Measurements from ENCODE around the gene ATP5F1E.
A peak's percentile ranks its signal among the peaks of the same experiment; 100 is the strongest.

The ATP5F1E gene

DNA sequence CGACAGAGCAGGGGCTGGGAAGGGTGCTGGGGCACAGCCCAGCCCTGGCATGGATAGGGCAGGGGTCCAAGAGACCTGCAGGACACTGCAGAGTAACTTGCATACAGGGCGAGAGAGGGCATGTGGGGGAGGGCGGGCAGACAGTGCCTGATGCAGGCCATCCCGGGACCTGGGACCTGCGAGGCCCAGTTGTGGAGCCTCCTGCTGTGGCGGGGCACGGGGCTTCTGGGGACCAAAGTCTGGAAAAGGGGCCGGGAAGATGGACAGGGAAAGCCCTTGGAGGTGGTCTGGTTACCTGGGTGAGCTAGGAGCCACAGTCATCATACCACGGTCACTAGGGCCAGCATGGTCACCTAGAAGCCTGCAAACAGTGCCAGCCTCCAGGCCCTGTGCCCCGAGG is 13.3 kb downstream of the ATP5F1E start:
- no peak overlapping the region for H2BK12ac ChIP-seq (ENCODE audit: low read length in 2 of 2)
- H3K23ac ChIP-seq (ENCODE audit: low read length in 2 of 2): no peak overlapping the region
- H2BK15ac ChIP-seq (ENCODE audit: low read depth, poor library complexity, severe bottlenecking): no peak overlapping the region
- H4K91ac ChIP-seq (ENCODE audit: low read length): no peak overlapping the region
- H3K18ac ChIP-seq (ENCODE audit: low read depth in 1 of 2, low read length in 2 of 2): no peak overlapping the region
- no peak overlapping the region for H2AFZ ChIP-seq (ENCODE audit: low read depth, low read length)
- H3K14ac ChIP-seq (ENCODE audit: low read length in 2 of 2): no peak overlapping the region
- H3K79me1 ChIP-seq (replicated peaks; ENCODE audit: low read length, poor library complexity, severe bottlenecking): peaks cover 15% of the 10 kb centered on the region
- DNase-seq: no peak
- no peaks in the 10 kb centered on the region for H3K27me3 ChIP-seq (ENCODE audit: control insufficient read depth in 1 of 2, insufficient read depth in 1 of 2, low read length in 2 of 2)
- H3K4me2 ChIP-seq (ENCODE audit: low read length, poor library complexity, severe bottlenecking): no peak overlapping the region
- no peak overlapping the region for H3K4me3 ChIP-seq (ENCODE audit: insufficient read depth in 1 of 2, low read depth in 1 of 2, low read length in 2 of 2)
- no peak overlapping the region for H3K4ac ChIP-seq (ENCODE audit: low read depth in 1 of 2, low read length in 2 of 2)
- no peak overlapping the region for H4K8ac ChIP-seq (ENCODE audit: low read length)
- no peak overlapping the region for H3K27ac ChIP-seq (ENCODE audit: low read length, poor library complexity, severe bottlenecking)
- peaks cover 17 to 26% of the 10 kb centered on the region in 2 experiments for H3K36me3 ChIP-seq (ENCODE audit: control insufficient read depth in 1 of 2, insufficient read depth in 2 of 2, low read depth in 1 of 2, low read length in 2 of 2)
- 96% methylated on average over 10 of the region's 10 CpGs for WGBS
- no peak overlapping the region for H2AK5ac ChIP-seq (ENCODE audit: low read length, severe bottlenecking)
- no peak overlapping the region for H2BK120ac ChIP-seq (ENCODE audit: low read depth, low read length)
- H2BK5ac ChIP-seq (ENCODE audit: low read depth, low read length, poor library complexity, severe bottlenecking): no peak overlapping the region
- peaks cover 3% of the 10 kb centered on the region for H3K4me1 ChIP-seq (ENCODE audit: control insufficient read depth, insufficient read depth, low read depth, low read length)
- H3K9me3 ChIP-seq (ENCODE audit: control insufficient read depth, low read length): no peaks in the 10 kb centered on the region
- H3K9ac ChIP-seq (ENCODE audit: low read length): no peak overlapping the region

DNA sequence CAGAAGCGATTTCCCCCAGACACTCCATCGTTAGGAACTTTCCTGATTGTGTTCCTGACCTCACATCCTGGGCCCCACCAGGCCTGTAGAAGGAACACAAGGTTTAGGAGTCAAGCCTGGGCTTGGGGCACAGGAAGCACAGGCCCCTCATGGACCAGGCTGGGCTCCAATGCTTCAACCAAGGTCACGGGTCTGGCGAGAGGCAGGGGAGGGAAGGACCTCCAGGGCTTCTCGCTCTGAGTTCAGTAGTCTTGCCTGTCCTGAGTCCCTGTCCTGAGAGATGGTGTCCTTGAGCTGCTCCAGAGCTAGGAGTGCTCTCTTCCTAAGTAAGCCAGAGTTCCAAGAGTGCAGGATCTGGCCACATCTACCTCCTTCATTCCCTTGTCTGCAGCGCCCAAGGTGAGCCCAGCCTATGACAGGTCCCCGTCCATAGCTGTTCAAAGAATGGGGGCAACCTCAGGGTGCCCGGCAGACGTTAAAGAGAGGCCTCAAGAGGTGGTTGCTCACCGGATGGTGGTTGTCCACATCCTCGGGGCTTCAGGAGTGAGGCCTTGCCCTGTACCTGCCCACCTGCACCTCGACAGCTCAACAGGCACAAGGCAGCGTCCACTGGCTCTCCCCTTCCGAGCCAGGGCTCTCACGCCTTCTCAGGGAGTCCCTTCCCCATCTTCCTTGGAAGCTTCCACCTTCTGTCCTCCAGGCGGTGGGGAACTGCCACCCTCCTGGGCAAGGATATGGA is 14.5 kb downstream of the ATP5F1E start:
- H3K27me3 ChIP-seq (ENCODE audit: control insufficient read depth in 1 of 2, insufficient read depth in 1 of 2, low read length in 2 of 2): no peaks in the 10 kb centered on the region
- no peak overlapping the region for H2BK15ac ChIP-seq (ENCODE audit: low read depth, poor library complexity, severe bottlenecking)
- 91% methylated on average over 15 of the region's 16 CpGs for WGBS
- no peaks in the 10 kb centered on the region for H3K9me3 ChIP-seq (ENCODE audit: control insufficient read depth, low read length)
- no peak overlapping the region for H3K4me3 ChIP-seq (ENCODE audit: insufficient read depth in 1 of 2, low read depth in 1 of 2, low read length in 2 of 2)
- H2AK5ac ChIP-seq (ENCODE audit: low read length, severe bottlenecking): no peak overlapping the region
- no peak overlapping the region for H3K4me2 ChIP-seq (ENCODE audit: low read length, poor library complexity, severe bottlenecking)
- H2BK12ac ChIP-seq (ENCODE audit: low read length in 2 of 2): no peak overlapping the region
- H3K4me1 ChIP-seq (ENCODE audit: control insufficient read depth, insufficient read depth, low read depth, low read length): peaks cover 3% of the 10 kb centered on the region
- no peak overlapping the region for H4K91ac ChIP-seq (ENCODE audit: low read length)
- H4K8ac ChIP-seq (ENCODE audit: low read length): no peak overlapping the region
- H2BK5ac ChIP-seq (ENCODE audit: low read depth, low read length, poor library complexity, severe bottlenecking): no peak overlapping the region
- no peak overlapping the region for H3K18ac ChIP-seq (ENCODE audit: low read depth in 1 of 2, low read length in 2 of 2)
- H2AFZ ChIP-seq (ENCODE audit: low read depth, low read length): no peak overlapping the region
- H3K23ac ChIP-seq (ENCODE audit: low read length in 2 of 2): no peak overlapping the region
- H3K27ac ChIP-seq (ENCODE audit: low read length, poor library complexity, severe bottlenecking): no peak overlapping the region
- peaks cover 11% of the 10 kb centered on the region for H3K79me1 ChIP-seq (replicated peaks; ENCODE audit: low read length, poor library complexity, severe bottlenecking)
- no peak for DNase-seq
- no peak overlapping the region for H3K14ac ChIP-seq (ENCODE audit: low read length in 2 of 2)
- no peak overlapping the region for H2BK120ac ChIP-seq (ENCODE audit: low read depth, low read length)
- H3K4ac ChIP-seq (ENCODE audit: low read depth in 1 of 2, low read length in 2 of 2): no peak overlapping the region
- H3K9ac ChIP-seq (ENCODE audit: low read length): no peak overlapping the region
- H3K36me3 ChIP-seq (ENCODE audit: control insufficient read depth in 1 of 2, insufficient read depth in 2 of 2, low read depth in 1 of 2, low read length in 2 of 2): peaks cover 5 to 20% of the 10 kb centered on the region in 2 experiments

DNA sequence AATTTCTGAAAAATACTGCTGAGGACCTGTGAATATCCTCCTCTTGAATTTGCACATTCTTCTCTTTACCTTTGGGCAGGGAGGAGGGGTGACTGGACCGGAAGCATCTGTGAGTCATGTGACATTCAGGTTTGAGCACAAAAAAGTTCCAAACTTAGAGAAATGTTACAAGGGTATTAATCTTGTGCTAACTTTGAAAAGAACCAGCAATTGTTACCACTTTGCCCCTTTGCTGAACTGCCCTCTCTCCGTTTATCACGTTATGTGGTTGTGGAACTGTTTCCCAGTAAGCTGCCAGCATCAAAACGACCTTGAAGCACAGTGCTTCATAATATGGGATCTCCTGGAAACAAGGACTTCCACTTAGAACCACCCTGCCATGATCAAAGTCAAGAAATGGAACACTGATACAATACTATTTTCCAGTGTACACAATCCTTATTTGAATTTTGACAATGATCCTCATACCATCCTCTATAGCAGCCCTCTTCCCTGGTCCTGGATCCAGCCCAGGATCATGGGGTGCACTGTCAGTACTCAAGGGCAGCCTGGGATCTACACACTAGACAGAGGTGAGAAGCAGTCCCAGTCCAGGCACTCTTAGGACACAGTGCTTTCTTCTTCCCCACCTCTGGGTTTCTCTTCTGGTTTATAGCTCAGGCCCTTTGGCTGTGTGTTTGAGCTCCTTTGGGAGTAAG is 15.2 kb downstream of the ATP5F1E start:
- Histone ChIP-seq H2BK5ac (ENCODE audit: low read depth, low read length, poor library complexity, severe bottlenecking) (no peak overlapping the region), H3K23ac (ENCODE audit: low read length in 2 of 2) (no peak overlapping the region), H3K14ac (ENCODE audit: low read length in 2 of 2) (no peak overlapping the region), H3K4me1 (ENCODE audit: control insufficient read depth, insufficient read depth, low read depth, low read length) (peaks cover 3% of the 10 kb centered on the region), H3K4ac (ENCODE audit: low read depth in 1 of 2, low read length in 2 of 2) (no peak overlapping the region), H3K27ac (ENCODE audit: low read length, poor library complexity, severe bottlenecking) (no peak overlapping the region), H2AFZ (ENCODE audit: low read depth, low read length) (no peak overlapping the region), H2BK120ac (ENCODE audit: low read depth, low read length) (no peak overlapping the region), H3K79me1 (replicated peaks; ENCODE audit: low read length, poor library complexity, severe bottlenecking) (peaks cover 9% of the 10 kb centered on the region), H3K27me3 (ENCODE audit: control insufficient read depth in 1 of 2, insufficient read depth in 1 of 2, low read length in 2 of 2) (no peaks in the 10 kb centered on the region), H2AK5ac (ENCODE audit: low read length, severe bottlenecking) (no peak overlapping the region), H3K9me3 (ENCODE audit: control insufficient read depth, low read length) (no peaks in the 10 kb centered on the region), H4K91ac (ENCODE audit: low read length) (no peak overlapping the region), H4K8ac (ENCODE audit: low read length) (no peak overlapping the region), H2BK15ac (ENCODE audit: low read depth, poor library complexity, severe bottlenecking) (no peak overlapping the region), H3K36me3 (ENCODE audit: control insufficient read depth in 1 of 2, insufficient read depth in 2 of 2, low read depth in 1 of 2, low read length in 2 of 2) (peaks cover 0 to 18% of the 10 kb centered on the region in 2 experiments), H3K4me2 (ENCODE audit: low read length, poor library complexity, severe bottlenecking) (no peak overlapping the region), H3K9ac (ENCODE audit: low read length) (no peak overlapping the region), H3K4me3 (ENCODE audit: insufficient read depth in 1 of 2, low read depth in 1 of 2, low read length in 2 of 2) (no peak overlapping the region), H3K18ac (ENCODE audit: low read depth in 1 of 2, low read length in 2 of 2) (no peak overlapping the region), H2BK12ac (ENCODE audit: low read length in 2 of 2) (no peak overlapping the region)
- DNase-seq: no peak
- 89% methylated on average over 4 of the region's 4 CpGs for WGBS

DNA sequence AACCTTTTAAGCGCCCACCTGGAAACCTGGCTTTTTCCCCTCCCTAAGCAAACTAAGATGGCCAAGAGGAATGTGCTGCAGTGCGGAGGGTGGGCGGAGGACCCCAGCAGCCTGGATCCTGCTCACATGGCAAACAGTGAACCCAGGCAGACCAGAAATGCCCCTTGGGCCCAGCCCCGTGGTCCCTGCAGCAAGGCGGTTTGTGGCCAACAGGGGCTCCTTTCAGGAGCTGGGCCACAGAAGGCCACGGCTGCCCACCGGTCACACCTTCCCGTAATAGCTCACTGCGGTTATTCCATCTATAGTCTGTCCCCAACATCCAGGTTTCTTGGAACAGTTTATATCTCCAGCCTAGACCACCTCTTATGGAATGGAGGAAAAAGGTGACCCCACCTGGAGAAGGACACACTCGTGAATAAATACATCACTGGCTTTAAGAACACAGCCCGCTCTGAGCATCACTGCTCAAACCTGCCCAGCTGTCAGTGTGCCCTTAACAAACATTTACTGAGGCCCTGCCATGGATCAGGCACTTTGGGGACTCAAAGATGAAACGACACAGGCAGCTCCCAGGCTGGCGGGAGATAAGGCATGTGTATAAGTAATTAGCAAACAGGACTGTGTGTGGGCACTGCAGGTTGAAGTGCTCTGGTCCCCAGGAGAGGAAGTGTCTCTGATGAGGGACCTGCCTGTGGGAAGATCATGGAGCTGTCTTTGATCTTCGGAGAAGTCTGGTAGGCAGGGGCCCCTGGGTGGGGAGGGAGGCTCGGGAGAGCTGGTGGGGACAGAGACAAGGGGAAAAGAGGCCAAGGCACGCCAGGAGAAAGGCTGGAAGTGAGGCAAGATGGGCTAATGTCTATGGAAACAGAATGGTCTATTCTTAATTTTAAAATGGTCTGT is 16.1 kb downstream of the ATP5F1E start:
- H3K4me2 ChIP-seq (ENCODE audit: low read length, poor library complexity, severe bottlenecking): no peak overlapping the region
- no peak overlapping the region for H3K14ac ChIP-seq (ENCODE audit: low read length in 2 of 2)
- no peak overlapping the region for H3K18ac ChIP-seq (ENCODE audit: low read depth in 1 of 2, low read length in 2 of 2)
- H2AK5ac ChIP-seq (ENCODE audit: low read length, severe bottlenecking): peak overlapping the region; percentile 66
- H2BK15ac ChIP-seq (ENCODE audit: low read depth, poor library complexity, severe bottlenecking): no peak overlapping the region
- H3K4me1 ChIP-seq (ENCODE audit: control insufficient read depth, insufficient read depth, low read depth, low read length): peaks cover 8% of the 10 kb centered on the region
- DNase-seq: no peak
- H2BK5ac ChIP-seq (ENCODE audit: low read depth, low read length, poor library complexity, severe bottlenecking): no peak overlapping the region
- no peak overlapping the region for H2AFZ ChIP-seq (ENCODE audit: low read depth, low read length)
- peaks cover 9% of the 10 kb centered on the region for H3K79me1 ChIP-seq (replicated peaks; ENCODE audit: low read length, poor library complexity, severe bottlenecking)
- no peak overlapping the region for H4K91ac ChIP-seq (ENCODE audit: low read length)
- H3K27me3 ChIP-seq (ENCODE audit: control insufficient read depth in 1 of 2, insufficient read depth in 1 of 2, low read length in 2 of 2): no peaks in the 10 kb centered on the region
- H3K4ac ChIP-seq (ENCODE audit: low read depth in 1 of 2, low read length in 2 of 2): no peak overlapping the region
- no peak overlapping the region for H3K4me3 ChIP-seq (ENCODE audit: insufficient read depth in 1 of 2, low read depth in 1 of 2, low read length in 2 of 2)
- no peaks in the 10 kb centered on the region for H3K9me3 ChIP-seq (ENCODE audit: control insufficient read depth, low read length)
- no peak overlapping the region for H3K9ac ChIP-seq (ENCODE audit: low read length)
- peaks cover 0 to 18% of the 10 kb centered on the region in 2 experiments for H3K36me3 ChIP-seq (ENCODE audit: control insufficient read depth in 1 of 2, insufficient read depth in 2 of 2, low read depth in 1 of 2, low read length in 2 of 2)
- no peak overlapping the region for H3K23ac ChIP-seq (ENCODE audit: low read length in 2 of 2)
- H2BK12ac ChIP-seq (ENCODE audit: low read length in 2 of 2): no peak overlapping the region
- no peak overlapping the region for H3K27ac ChIP-seq (ENCODE audit: low read length, poor library complexity, severe bottlenecking)
- 81% methylated on average over 16 of the region's 16 CpGs for WGBS
- H4K8ac ChIP-seq (ENCODE audit: low read length): no peak overlapping the region
- H2BK120ac ChIP-seq (ENCODE audit: low read depth, low read length): no peak overlapping the region
